ENCODE data around the gene PIP4K2A.
A peak's percentile ranks its signal among the peaks of the same experiment; 100 is the strongest.

- TF ChIP-seq POLR2A (IDR thresholded peaks at IDR 0.05) (no peak), CTCF (IDR thresholded peaks at IDR 0.05 in 8 of 11, conservative IDR thresholded peaks at IDR 0.05 in 3 of 11) (no peak), POLR2AphosphoS5 (IDR thresholded peaks at IDR 0.05) (peak in 1 of 3 donors; percentile 25)
Observed at GRCh38 chr10:22669163-22669711, 45.1 kb downstream of the PIP4K2A start.

Measured in spleen (tissue), 7 donors.